K562 (cell line): ENCODE data around the gene TMEM150C.

Experiments used
- BRCA1 ChIP-seq, 2 experiments: fragments of 450-650 bp in 1 of 2; sonication (generic) in 1 of 2; formaldehyde crosslinking in 1 of 2; IDR thresholded peaks; 2 replicates each; pipeline versions ENCODE4 v1.5.0 to v1.6.1; 2017 to 2020; ENCODE audit warnings: mild to moderate bottlenecking in 1 of 2, missing genetic modification reagents in 1 of 2
- EZH2 ChIP-seq: IDR thresholded peaks from 2 replicates; pipeline ENCODE4 v1.6.1; 2012; ENCODE audit warnings: low read depth, mild to moderate bottlenecking, inconsistent platforms, low read length, borderline replicate concordance
- FOXM1 ChIP-seq, 2 experiments: fragments of 450-650 bp in 1 of 2; sonication (generic) in 1 of 2; formaldehyde crosslinking in 1 of 2; IDR thresholded peaks; 2 replicates each; pipeline versions ENCODE4 v1.6.1 to v1.9.0; 2017 to 2022; ENCODE audit warnings: low read depth in 2 of 2, mild to moderate bottlenecking in 2 of 2, missing genetic modification reagents in 1 of 2, moderate library complexity in 1 of 2
- JUN ChIP-seq, 2 experiments: sonication (generic) in 1 of 2; formaldehyde crosslinking in 1 of 2; IDR thresholded peaks; 2 replicates each; pipeline versions ENCODE4 v1.6.1 to v1.8.0; 2012 to 2022; ENCODE audit warnings: borderline replicate concordance in 2 of 2, mild to moderate bottlenecking in 2 of 2, improper control_type of control experiment in 1 of 2, low read depth in 1 of 2, low read length in 1 of 2, missing genetic modification reagents in 1 of 2
- L3MBTL2 ChIP-seq: fragments of 450-650 bp; IDR thresholded peaks from 2 replicates; pipeline ENCODE4 v1.6.1; 2016; ENCODE audit warnings: mild to moderate bottlenecking, moderate library complexity
- SMC3 ChIP-seq: conservative IDR thresholded peaks from 2 replicates; pipeline ENCODE4 v1.6.1; 2011; ENCODE audit warnings: low read depth, low read length, improper control_type of control experiment; ENCODE audit not compliant: insufficient read depth
- TCF7L2 ChIP-seq: fragments of 150-350 bp; IDR thresholded peaks from 2 replicates; pipeline ENCODE4 v1.6.1; 2016; ENCODE audit warnings: low read depth, mild to moderate bottlenecking, low read length, moderate library complexity
- XRCC4 ChIP-seq: IDR thresholded peaks from one replicate; pipeline ENCODE4 v1.6.1; 2011; ENCODE audit not compliant: insufficient read depth, insufficient read length; ENCODE audit errors: extremely low read depth
- ZNF217 ChIP-seq: sonication (generic); formaldehyde crosslinking; IDR thresholded peaks from 2 replicates; pipeline ENCODE4 v1.8.0; 2022; ENCODE audit warnings: mild to moderate bottlenecking, missing genetic modification reagents
- TF ChIP-seq, protein P1 (sequence below), 3 experiments: IDR thresholded peaks in 2 of 3; conservative IDR thresholded peaks in 1 of 3; 2 replicates each; pipeline ENCODE4 v1.5.1; 2011 to 2012; ENCODE audit warnings: low read length in 3 of 3, mild to moderate bottlenecking in 3 of 3, control low read depth in 2 of 3, improper control_type of control experiment in 1 of 3, inconsistent platforms in 1 of 3, low read depth in 1 of 3, mixed read lengths in 1 of 3, moderate library complexity in 1 of 3; ENCODE audit not compliant: insufficient read depth in 2 of 3
- TF ChIP-seq, protein P2 (sequence below): fragments of 450-650 bp; formaldehyde crosslinking; IDR thresholded peaks from 2 replicates; pipeline ENCODE4 v1.4.0; 2022; ENCODE audit warnings: missing genetic modification characterization
- TF ChIP-seq, protein P3 (sequence below): fragments of 450-650 bp; IDR thresholded peaks from 2 replicates; pipeline ENCODE4 v1.6.1; 2016
- TF ChIP-seq, protein P4 (sequence below), 2 experiments: fragments of 450-650 bp; IDR thresholded peaks; 2 replicates each; pipeline ENCODE4 v1.6.1; 2016; ENCODE audit warnings: mild to moderate bottlenecking in 2 of 2, borderline replicate concordance in 1 of 2, low read depth in 1 of 2, moderate library complexity in 1 of 2
- TF ChIP-seq, protein P5 (sequence below): sonication (generic); formaldehyde crosslinking; IDR thresholded peaks from 2 replicates; pipeline ENCODE4 v1.8.1; 2022; ENCODE audit warnings: missing genetic modification reagents

DNA sequence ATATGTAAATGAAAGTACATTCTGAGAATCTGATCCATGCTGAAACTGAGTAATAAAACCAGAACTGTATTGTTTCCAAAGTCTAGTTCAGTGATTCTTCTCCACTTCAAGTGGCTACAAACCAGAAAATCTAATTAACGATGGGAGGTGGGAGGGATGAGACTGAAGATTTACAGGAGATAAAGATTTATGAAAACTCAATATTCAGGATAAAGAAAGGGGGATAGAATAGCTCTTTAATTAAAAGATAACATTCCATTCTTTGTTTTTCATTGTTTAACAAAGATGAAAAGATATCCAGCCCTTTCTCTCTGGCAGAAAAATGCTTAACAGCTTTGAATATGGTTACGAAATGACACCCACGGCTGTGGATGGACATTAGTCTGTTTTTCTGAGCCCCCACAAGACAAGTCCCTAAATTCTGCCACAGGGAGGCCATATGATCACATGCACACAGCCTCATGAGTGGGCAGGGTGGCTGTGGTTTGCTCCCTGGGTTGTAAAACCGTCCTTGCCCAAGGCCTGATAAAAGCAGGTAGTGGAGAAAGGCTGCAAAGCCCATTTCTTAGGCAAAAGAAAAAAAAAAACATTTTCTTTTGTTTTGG lies 36.4 kb downstream of the TMEM150C start:
- TF ChIP-seq, protein P1, sequence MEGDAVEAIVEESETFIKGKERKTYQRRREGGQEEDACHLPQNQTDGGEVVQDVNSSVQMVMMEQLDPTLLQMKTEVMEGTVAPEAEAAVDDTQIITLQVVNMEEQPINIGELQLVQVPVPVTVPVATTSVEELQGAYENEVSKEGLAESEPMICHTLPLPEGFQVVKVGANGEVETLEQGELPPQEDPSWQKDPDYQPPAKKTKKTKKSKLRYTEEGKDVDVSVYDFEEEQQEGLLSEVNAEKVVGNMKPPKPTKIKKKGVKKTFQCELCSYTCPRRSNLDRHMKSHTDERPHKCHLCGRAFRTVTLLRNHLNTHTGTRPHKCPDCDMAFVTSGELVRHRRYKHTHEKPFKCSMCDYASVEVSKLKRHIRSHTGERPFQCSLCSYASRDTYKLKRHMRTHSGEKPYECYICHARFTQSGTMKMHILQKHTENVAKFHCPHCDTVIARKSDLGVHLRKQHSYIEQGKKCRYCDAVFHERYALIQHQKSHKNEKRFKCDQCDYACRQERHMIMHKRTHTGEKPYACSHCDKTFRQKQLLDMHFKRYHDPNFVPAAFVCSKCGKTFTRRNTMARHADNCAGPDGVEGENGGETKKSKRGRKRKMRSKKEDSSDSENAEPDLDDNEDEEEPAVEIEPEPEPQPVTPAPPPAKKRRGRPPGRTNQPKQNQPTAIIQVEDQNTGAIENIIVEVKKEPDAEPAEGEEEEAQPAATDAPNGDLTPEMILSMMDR (IDR thresholded peaks at IDR 0.05 in 2 of 3, conservative IDR thresholded peaks at IDR 0.05 in 1 of 3; ENCODE audit: insufficient read depth in 2 of 3, low read depth in 1 of 3, low read length in 3 of 3) = no peak
- TF ChIP-seq, protein P2, sequence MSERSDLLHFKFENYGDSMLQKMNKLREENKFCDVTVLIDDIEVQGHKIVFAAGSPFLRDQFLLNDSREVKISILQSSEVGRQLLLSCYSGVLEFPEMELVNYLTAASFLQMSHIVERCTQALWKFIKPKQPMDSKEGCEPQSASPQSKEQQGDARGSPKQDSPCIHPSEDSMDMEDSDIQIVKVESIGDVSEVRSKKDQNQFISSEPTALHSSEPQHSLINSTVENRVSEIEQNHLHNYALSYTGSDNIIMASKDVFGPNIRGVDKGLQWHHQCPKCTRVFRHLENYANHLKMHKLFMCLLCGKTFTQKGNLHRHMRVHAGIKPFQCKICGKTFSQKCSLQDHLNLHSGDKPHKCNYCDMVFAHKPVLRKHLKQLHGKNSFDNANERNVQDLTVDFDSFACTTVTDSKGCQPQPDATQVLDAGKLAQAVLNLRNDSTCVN (CRISPR knock-in tag) = no peak
- no peak for TF ChIP-seq TCF7L2
- TF ChIP-seq BRCA1 (IDR thresholded peaks at IDR 0.05) = no peak
- no peak for TF ChIP-seq BRCA1 (CRISPR knock-in tag; IDR thresholded peaks at IDR 0.05)
- TF ChIP-seq, protein P3, sequence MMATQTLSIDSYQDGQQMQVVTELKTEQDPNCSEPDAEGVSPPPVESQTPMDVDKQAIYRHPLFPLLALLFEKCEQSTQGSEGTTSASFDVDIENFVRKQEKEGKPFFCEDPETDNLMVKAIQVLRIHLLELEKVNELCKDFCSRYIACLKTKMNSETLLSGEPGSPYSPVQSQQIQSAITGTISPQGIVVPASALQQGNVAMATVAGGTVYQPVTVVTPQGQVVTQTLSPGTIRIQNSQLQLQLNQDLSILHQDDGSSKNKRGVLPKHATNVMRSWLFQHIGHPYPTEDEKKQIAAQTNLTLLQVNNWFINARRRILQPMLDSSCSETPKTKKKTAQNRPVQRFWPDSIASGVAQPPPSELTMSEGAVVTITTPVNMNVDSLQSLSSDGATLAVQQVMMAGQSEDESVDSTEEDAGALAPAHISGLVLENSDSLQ = no peak
- TF ChIP-seq, protein P4, sequence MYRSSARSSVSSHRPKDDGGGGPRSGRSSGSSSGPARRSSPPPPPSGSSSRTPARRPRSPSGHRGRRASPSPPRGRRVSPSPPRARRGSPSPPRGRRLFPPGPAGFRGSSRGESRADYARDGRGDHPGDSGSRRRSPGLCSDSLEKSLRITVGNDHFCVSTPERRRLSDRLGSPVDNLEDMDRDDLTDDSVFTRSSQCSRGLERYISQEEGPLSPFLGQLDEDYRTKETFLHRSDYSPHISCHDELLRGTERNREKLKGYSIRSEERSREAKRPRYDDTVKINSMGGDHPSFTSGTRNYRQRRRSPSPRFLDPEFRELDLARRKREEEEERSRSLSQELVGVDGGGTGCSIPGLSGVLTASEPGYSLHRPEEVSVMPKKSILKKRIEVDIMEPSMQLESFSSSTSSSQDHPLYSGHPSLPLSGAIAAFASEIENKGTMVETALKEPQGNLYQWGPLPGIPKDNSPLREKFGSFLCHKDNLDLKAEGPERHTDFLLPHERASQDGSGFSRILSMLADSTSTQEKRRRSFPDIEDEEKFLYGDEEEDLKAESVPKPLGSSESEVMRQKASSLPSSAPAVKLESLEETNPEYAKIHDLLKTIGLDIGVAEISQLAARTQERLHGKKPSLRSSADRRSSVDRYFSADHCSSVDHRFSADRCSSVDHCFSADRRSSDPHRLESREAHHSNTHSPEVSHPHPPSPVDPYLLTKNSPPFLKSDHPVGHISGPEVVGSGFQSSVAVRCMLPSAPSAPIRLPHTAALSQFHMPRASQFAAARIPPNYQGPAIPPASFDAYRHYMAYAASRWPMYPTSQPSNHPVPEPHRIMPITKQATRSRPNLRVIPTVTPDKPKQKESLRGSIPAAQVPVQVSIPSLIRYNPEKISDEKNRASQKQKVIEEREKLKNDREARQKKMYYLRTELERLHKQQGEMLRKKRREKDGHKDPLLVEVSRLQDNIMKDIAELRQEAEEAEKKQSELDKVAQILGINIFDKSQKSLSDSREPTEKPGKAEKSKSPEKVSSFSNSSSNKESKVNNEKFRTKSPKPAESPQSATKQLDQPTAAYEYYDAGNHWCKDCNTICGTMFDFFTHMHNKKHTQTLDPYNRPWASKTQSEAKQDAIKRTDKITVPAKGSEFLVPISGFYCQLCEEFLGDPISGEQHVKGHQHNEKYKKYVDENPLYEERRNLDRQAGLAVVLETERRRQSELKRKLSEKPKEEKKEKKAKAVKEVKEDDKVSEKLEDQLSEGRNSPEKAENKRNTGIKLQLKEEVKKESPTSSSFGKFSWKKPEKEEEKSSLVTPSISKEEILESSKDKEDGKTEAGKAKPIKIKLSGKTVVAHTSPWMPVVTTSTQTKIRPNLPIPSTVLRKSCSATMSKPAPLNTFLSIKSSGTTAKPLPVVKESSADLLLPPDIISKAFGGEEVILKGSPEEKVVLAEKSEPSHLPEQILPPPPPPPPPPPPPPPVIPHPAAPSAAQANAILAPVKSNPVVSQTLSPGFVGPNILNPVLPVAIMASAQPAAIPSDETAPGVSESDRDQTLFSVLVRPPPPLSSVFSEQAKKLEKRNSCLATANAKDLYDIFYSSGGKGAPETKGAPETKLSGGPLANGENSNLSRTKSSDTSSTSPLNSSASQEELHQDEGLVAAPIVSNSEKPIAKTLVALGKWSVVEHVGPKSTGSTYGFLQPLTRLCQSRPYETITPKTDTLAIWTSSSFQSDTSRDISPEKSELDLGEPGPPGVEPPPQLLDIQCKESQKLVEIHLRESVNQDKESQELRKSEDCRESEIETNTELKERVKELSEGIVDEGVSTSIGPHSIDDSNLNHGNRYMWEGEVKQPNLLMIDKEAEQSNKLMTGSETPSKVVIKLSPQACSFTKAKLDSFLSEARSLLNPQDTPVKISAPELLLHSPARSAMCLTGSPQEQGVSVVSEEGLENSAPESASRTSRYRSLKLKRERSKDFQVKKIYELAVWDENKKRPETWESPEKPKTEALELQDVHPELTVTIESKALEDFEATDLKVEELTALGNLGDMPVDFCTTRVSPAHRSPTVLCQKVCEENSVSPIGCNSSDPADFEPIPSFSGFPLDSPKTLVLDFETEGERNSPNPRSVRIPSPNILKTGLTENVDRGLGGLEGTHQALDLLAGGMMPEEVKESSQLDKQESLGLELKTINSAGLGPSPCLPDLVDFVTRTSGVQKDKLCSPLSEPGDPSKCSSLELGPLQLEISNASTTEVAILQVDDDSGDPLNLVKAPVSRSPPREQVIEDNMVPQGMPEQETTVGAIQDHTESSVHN (IDR thresholded peaks at IDR 0.05; ENCODE audit: borderline replicate concordance in 1 of 2, low read depth in 1 of 2) = no peak
- no peak for TF ChIP-seq L3MBTL2
- no peak for TF ChIP-seq ZNF217 (CRISPR knock-in tag)
- TF ChIP-seq, protein P5, sequence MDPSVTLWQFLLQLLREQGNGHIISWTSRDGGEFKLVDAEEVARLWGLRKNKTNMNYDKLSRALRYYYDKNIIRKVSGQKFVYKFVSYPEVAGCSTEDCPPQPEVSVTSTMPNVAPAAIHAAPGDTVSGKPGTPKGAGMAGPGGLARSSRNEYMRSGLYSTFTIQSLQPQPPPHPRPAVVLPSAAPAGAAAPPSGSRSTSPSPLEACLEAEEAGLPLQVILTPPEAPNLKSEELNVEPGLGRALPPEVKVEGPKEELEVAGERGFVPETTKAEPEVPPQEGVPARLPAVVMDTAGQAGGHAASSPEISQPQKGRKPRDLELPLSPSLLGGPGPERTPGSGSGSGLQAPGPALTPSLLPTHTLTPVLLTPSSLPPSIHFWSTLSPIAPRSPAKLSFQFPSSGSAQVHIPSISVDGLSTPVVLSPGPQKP = no peak
- TF ChIP-seq XRCC4 = no peak
- TF ChIP-seq JUN (IDR thresholded peaks at IDR 0.05; ENCODE audit: borderline replicate concordance, low read depth, low read length) = no peak
- no peak for TF ChIP-seq JUN (CRISPR knock-in tag; IDR thresholded peaks at IDR 0.05; ENCODE audit: borderline replicate concordance)
- TF ChIP-seq SMC3 = no peak
- no peak for TF ChIP-seq EZH2
- TF ChIP-seq FOXM1 (IDR thresholded peaks at IDR 0.05; ENCODE audit: low read depth) = no peak
- no peak for TF ChIP-seq FOXM1 (CRISPR knock-in tag; IDR thresholded peaks at IDR 0.05; ENCODE audit: low read depth)
